Adrenal gland (tissue), 5 donors: ENCODE data around the gene TREH.
"Not testable (repeated sequence)": the region's sequence is repeated elsewhere in the genome, so short reads cannot be mapped to it uniquely, and the experiment has no call there.

Experiments
- POLR2A ChIP-seq, 2 donors: fragments of 450-650 bp; IDR thresholded peaks; one replicate each; pipeline ENCODE4 v1.6.1; 2017; ENCODE audit warnings: antibody characterized with exemption in 2 of 2, mild to moderate bottlenecking in 2 of 2, moderate library complexity in 1 of 2
- TF ChIP-seq, protein P1 (sequence below), 6 experiments: fragments of 450-650 bp in 4 of 6; fragments of 200-600 bp in 2 of 6; sonication (generic) in 1 of 6; IDR thresholded peaks; 1 replicate in 5 of 6; 2 replicates in 1 of 6; pipeline versions ENCODE4 v1.5.1 to v1.8.0; 2016 to 2021; ENCODE audit warnings: antibody characterized with exemption in 6 of 6, mild to moderate bottlenecking in 2 of 6, moderate library complexity in 1 of 6
- donor health status: DM: no; HTN: no; CAD: no.

DNA sequence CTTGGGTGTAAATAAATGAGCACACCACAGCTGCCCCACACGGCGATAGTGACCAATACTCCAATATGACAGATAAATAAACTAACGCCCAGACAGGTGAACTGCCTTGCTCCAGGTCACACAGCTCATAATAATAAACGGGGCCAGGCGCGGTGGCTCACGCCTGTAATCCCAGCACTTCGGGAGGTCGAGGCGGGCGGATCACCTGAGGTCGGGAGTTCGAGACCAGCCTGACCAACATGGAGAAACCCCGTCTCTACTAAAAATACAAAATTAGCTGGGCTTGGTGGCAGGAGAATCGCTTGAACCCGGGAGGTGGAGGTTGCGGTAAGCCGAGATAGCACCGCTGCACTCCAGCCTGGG lies 68.0 kb downstream of the TREH start:
- not testable (repeated sequence) for TF ChIP-seq POLR2A (IDR thresholded peaks at IDR 0.05)
- TF ChIP-seq, protein P1, sequence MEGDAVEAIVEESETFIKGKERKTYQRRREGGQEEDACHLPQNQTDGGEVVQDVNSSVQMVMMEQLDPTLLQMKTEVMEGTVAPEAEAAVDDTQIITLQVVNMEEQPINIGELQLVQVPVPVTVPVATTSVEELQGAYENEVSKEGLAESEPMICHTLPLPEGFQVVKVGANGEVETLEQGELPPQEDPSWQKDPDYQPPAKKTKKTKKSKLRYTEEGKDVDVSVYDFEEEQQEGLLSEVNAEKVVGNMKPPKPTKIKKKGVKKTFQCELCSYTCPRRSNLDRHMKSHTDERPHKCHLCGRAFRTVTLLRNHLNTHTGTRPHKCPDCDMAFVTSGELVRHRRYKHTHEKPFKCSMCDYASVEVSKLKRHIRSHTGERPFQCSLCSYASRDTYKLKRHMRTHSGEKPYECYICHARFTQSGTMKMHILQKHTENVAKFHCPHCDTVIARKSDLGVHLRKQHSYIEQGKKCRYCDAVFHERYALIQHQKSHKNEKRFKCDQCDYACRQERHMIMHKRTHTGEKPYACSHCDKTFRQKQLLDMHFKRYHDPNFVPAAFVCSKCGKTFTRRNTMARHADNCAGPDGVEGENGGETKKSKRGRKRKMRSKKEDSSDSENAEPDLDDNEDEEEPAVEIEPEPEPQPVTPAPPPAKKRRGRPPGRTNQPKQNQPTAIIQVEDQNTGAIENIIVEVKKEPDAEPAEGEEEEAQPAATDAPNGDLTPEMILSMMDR (IDR thresholded peaks at IDR 0.05): not testable (repeated sequence)
